Activated CD4-positive, alpha-beta T cell treated with anti-CD3 and anti-CD28 coated beads, Interleukin-2, amount 50 U/mL, for 1 hour (primary cell): ENCODE results near the gene RNASEL.
A peak's percentile ranks its signal among the peaks of the same experiment; 100 is the strongest.

Experiments
- DNase-seq: peaks from one replicate; pipeline ENCODE4 v3.0.0-alpha.2; 2020

RNASEL gene

GRCh38 chr1:182617734-182618351 lies 28.8 kb upstream of the RNASEL start:
- no peak for DNase-seq

GRCh38 chr1:182617014-182617429 lies 28.0 kb upstream of the RNASEL start:
- DNase-seq: no peak

GRCh38 chr1:182616130-182617013 lies 27.3 kb upstream of the RNASEL start:
- DNase-seq: peak; percentile 83

DNA sequence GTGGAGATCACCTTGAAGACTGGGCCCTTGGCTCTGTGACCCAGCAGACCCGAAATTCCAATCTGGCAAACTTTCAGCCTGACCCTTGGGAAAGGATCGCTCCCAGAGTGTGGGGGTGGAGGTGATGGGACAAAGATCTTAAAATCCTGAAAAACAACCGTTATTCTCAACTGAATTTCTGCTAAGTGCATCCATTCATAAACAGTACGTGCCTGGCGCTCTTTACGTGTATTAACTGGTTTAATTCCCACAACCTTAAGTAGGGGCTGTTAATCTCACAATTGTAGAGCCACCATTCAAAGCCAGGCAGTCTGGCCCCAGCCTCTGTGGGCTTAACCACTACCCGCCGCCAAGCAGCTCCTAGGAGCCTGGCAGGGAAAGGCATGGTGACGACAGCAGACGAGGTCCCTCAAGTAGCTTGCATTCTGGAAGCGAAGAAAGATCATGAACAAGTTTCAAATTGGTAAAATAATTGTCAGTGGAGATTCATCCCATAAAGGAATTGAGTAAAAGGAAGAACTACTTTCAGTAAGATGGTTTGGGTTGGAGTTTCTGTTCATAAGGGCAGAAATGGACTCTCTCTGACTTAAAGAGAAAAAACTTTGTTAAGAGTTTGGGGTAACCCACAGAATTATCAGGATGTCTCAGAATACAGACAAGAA lies 26.5 kb upstream of the RNASEL start:
- DNase-seq: peak; percentile 32

DNA sequence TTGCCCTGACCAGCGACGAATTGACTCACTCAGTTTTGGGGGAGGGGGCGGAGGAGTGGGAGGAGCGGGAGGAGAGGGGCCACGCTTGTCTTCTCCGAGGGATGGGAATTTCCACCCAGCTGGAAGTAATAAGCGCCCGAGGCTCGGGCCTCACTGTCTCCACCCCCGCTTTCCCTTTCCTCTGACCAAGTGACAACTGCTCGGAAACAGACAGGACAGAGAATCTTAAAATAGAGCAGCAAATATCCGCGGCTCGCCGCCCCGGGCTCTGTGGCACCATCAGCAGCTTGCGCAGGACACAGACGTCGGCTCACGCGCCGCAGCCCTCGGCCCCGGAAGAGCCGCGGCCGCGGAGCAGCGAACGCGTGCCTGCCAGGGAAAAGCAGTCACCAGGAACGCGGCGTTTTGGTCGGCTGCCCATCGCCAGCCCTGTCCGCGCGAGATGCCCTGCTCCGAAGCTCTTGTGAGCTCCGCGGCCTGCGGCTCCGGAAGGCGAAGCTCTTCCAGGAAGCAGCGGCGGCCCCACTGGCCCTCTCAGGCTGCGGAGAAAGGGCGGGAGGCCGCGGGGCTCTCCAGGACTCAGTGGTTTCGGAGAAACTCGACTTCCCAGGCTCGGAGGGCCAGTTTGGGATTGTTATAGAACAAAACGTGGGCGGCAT lies 25.9 kb upstream of the RNASEL start:
- peak; percentile 44 for DNase-seq

DNA sequence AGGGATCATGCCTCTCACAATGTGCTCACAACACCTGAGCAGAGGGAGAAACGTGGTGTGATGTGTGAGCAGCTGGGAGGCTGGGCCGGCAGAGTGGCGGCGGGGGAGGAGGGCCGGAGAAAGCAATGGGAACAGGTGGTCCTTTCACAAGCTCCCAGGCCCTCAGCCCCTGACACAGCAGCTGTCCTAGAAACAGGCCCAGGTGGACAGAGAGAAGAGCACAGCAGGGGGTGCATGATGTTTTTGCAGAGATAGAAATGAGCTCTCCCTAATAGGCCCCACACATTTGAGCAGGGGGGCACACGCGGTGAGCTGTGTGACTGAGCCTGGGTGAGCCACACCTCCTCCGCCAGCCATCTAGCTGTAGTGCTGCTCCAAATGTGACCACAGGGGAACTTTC lies 22.7 kb upstream of the RNASEL start:
- DNase-seq: no peak

DNA sequence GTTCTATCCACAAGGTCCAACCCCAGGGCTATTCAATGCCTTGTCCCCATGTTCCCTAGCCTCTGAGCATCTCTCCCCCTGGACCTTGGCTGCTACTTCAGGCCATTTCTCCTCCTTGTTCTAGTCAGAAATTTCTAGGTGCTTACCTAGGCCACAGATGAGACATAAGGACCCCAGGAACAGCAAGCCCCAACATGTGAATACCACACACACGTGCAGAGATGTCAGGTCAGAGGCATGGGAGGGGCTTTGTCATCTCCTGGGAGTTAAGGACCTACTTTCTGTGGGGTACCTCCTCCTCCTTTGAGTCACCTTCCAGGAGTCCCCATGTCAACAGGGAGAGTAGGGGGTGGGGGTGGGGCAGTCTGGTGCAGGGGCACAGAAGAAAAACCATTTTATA lies 22.3 kb upstream of the RNASEL start:
- DNase-seq: no peak

GRCh38 chr1:182610606-182611194 lies 21.6 kb upstream of the RNASEL start:
- DNase-seq: no peak

- no peak for DNase-seq
Observed at GRCh38 chr1:182608845-182609610, 20.0 kb upstream of the RNASEL start.

- DNase-seq: no peak
Observed at GRCh38 chr1:182608236-182608635, 19.2 kb upstream of the RNASEL start.

- DNase-seq: no peak
Observed at GRCh38 chr1:182607566-182607965, 18.5 kb upstream of the RNASEL start.

DNA sequence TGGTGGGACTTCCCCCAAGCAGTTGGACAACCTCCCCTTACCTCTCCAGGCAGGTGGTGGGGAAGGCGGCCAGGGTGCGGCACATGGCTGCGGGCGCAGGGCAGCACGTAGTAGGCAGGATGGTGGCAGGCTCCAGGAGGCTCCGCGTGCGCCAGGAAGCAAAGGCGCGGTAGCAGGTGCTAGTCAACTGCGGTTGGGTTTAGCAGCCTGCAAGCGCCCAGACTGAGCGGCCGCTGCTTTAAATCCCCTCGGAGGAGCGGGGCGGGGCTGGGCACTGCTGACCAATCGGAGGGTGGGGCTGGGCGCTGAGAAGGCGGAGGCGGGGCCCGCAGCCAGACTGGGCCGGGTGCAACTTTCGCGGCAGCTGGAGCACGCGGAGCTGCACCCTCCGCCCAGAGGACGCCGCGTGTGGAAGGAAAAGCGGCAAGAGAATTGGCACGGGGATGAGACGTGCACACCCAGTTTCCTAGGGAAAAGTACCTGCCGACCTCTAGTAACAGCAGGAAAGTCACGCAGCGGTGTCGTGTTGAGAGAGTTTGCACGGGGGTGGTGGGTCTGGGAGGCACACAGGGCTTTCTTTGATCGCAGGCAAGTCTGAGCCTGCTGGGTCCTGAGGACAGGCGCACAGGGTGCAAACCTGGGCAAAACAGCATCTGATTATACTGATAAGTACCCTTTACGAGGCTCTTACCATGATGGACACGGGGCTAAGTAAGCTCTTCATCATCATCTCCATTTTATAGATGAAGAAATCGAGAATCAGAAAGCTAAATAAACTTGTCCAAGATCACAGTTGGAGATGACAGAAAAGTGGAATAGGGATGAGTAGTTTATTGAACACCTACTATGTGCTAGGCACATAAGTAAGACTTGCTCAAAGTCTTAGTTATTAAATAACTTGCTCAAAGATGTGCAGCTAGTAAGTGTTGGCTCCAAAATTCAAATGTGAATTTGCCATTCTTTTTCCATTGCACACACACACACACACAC lies 15.4 kb upstream of the RNASEL start, which contains the start of gene RGS16:
RGS16 (minus strand) TSS at position 215 of the 990 bp plus-strand sequence; CDS start at position 85, 130 bp downstream.
- DNase-seq: peak; percentile 91

DNA sequence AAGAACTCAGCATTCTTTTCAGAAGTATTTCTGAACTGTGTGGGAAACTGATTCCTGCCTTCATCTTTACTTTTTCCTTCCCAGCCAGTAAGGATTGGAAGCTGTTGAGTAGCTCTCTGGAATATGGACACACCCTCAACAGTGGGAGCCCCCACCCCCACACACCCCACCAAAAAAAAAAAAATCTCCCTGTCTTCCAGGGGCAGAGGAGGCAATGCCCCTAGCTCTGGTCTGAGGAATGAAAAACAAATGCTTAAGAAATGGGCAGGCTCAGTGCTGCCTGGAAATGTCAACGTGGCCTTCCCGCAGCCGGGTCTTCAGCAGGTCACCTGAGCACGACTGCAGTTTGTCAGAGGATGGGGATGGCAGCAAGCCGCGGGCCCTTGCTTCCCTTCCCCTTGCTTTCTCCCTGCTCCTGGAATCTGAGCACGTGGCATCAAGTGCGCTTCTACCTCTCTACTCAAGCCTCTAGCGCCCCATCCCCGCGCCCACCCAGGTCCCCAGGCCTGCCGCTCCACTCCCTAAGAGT lies 14.7 kb upstream of the RNASEL start:
- no peak for DNase-seq

DNA sequence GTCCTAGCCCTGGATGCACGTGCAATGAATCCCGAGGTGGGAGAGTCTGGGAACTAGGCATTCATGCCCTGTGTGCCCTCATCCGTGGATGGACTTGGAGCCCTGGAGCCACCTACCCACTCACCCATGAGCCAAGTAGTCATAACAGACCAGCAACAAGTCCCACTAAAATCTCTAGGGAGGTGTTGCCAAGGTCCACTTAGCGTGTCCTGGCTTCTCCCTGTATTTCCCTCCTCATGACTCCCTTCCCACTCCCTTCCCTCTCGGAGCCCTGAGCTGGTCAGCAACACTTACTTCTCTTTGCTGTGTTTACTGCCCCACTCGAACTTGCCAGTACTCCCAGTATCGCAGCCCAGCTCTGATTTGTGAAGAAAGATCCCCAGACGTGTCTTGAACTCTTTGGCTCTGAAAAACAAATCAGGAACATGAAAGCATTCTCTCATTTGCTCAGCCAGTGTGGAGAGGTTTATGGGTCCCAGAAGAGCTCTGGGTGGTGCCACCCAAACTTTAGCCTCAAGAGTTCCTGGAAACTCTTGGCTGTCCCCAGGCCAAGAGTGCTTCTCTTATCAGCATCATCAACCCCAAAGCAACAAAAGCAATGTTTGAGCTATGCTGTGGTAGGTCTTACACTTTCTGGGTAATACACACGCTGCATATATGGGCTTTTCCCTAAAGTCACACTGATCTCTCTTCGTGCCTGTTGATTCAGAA lies 14.0 kb upstream of the RNASEL start:
- no peak for DNase-seq

- DNase-seq: no peak
Observed at GRCh38 chr1:182601913-182602312, 12.9 kb upstream of the RNASEL start.

- peak; percentile 55 for DNase-seq
Observed at GRCh38 chr1:182601416-182601786, 12.3 kb upstream of the RNASEL start.

GRCh38 chr1:182600745-182601415 lies 11.8 kb upstream of the RNASEL start:
- DNase-seq: no peak

GRCh38 chr1:182600036-182600713 lies 11.1 kb upstream of the RNASEL start:
- DNase-seq: no peak

GRCh38 chr1:182599339-182599738 lies 10.3 kb upstream of the RNASEL start:
- no peak for DNase-seq
